Iris pigment epithelial cell (primary cell): Measurements from ENCODE around the gene MOB4.
"Not testable (repeated sequence)": the region's sequence is repeated elsewhere in the genome, so short reads cannot be mapped to it uniquely, and the experiment has no call there.

ENCODE experiments used
- DNase-seq: peaks from one replicate; pipeline ENCODE4 v3.0.0-alpha.2; 2011; ENCODE audit warnings: low read depth

The MOB4 gene

DNA sequence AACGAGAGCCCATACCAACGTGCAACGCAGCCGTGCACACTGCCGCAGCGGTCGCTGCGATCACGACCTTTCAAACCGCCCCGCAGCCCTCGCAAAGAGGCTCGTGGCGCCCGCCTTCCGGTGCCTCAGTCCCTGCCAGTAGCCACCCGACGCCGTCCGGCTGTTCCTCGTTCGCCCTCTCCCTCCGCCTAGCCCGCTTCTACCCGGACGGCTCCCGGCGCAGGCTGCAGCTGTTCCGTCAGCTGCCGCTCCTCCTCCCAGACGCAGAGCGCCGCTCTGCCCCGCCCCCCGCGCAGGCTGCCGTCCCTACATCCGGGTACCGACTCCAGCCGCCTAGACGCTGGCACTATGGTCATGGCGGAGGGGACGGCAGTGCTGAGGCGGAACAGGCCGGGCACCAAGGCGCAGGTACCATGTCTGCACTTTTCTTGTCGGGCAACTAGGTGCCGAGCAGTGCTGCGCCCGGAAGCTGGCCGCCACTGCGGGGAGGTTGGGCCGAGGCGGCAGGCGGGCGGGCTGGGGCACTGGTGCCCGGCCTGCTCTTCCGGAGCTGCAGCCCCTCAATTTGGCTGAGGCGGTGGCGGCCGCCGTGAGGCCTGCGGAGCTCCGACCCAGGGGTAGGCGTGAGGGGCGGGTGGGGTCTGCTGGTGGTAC is at the start of gene MOB4:
Gene MOB4 (plus strand): TSS at position 328 of the 654 bp plus-strand sequence. CDS start 21 bp downstream, at position 349.
- peak; percentile 93 for DNase-seq

DNA sequence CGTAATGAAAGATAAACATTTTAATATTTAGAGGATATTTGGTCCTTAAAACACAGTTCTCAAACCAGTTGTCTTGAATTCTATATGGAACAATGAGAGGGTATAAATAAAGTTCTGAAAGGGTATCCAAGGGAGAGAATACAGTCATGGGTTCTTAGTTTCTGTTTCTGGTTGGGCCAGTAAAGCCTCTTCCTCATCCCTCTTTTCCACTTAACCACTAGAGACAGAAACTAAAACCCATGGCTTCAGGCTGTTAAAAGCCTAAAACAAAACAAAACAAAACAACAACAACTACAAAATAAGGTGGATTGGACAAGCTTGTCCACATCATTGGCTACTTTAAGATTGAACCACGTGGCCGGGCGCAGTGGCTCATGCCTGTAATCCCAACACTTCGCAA is 43.7 kb upstream of the MOB4 start:
- DNase-seq: no peak

DNA sequence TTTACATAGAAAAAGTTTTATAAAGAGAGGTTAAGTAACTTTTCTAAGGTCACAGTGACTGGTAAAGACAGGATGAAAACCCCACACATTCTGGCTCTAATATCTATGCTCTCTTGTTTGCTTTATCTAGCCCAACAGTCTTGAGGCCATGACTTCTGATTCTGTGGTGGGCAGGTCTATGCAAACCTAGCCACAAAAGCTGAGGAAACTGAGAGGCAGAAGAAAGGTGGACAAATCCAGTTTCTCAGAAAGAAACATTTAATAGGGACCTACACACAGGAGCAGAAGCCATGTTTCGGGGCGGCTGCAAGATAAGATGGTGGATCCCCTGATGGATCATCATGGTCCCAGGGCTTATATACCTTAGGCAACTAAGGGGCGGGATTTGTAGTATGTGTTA is 38.1 kb upstream of the MOB4 start:
- DNase-seq: no peak

DNA sequence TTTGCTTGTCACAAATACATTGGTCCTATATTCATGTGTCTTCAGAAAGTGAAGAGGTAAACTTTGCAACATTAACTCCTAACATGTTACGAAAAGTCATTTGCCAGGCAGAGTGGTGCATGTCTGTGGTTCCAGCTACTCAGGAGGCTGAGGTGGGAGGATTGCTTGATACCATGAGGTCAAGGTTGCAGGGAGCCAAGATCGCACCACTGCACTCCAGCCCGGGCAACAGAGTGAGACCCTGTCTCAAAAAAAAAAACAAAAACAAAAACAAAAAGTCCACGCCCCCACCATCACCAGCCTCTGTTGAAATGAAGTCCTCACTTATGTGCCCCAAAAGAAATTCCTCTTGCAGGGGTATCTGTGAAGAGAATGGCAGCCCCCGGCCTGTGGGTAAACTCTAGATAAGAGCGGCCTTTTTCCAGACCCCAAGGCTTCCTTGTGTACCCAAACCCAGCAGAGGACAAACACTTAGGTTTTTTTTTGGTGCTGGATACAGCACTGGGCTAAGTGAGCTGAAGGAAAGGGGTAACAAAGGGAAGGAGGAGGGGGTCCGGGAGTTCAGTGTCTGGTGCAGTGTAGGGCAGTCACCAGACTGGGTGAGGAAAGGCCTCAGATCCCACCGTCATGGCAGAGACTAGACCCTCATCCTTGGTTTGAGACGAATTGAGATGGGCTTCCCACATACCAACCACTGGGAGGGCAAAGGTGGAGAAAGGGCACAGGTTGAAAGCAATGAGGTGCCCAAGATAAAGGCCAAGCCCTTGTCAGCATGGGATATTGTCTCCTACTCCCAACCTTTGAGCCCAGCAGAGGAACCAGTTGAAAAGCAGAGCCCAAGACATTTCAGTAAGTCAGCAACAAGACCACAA is 35.5 kb upstream of the MOB4 start:
- DNase-seq: no peak

DNA sequence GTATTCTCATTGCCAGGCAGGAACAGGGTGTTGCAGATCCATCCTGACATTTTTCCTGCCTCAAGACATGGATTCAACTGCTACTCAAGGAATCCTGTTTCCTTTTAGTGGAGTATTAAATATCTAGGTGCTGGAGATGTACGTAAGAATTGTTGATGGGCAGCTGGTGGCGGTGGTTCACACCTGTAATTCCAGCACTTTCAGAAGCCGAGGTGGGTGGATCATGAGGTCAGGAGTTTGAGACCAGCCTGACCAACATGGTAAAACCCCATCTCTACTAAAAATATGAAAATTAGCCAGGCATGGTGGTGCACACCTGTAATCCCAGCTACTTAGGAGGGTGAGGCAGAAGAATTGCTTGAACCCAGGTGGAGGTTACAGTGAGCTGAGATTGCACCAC is 31.6 kb upstream of the MOB4 start:
- not testable (repeated sequence) for DNase-seq

DNA sequence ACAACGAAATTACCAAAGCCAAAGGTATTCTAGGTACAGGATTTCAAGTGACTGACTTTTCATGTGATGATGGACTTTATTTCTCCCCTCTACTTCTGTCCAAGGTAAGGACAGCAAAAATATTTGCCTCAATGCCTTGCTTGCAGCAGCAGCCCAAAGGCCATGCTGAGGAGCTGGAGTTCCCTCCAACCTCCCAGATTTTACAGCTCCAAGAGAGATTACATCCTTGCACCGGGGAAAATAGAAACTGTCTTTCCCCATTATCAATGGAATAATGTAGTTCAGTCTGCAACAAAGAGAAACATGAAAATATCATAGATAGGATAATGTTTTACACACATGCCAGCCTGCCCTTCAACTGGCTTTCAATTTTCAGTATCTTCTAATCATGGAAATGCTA is 29.7 kb upstream of the MOB4 start:
- DNase-seq: no peak

DNA sequence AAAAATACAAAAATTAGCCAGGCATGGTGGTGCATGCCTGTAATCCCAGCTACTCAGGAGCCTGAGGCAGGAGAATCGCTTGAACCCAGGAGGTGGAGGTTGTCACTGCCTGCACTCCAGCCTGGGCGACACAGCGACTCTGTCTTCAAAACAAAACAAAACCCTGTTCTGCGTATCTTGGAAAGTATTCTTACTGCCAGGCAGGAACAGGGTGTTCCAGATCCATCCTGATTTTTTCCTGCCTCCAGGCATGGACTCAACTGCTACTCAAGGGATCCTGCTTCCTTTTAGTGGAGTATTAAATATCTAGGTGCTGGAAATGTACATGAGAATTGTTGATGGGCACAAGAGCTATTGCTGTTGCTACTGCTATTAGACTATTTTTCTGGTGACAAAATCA is 28.5 kb upstream of the MOB4 start:
- no peak for DNase-seq

DNA sequence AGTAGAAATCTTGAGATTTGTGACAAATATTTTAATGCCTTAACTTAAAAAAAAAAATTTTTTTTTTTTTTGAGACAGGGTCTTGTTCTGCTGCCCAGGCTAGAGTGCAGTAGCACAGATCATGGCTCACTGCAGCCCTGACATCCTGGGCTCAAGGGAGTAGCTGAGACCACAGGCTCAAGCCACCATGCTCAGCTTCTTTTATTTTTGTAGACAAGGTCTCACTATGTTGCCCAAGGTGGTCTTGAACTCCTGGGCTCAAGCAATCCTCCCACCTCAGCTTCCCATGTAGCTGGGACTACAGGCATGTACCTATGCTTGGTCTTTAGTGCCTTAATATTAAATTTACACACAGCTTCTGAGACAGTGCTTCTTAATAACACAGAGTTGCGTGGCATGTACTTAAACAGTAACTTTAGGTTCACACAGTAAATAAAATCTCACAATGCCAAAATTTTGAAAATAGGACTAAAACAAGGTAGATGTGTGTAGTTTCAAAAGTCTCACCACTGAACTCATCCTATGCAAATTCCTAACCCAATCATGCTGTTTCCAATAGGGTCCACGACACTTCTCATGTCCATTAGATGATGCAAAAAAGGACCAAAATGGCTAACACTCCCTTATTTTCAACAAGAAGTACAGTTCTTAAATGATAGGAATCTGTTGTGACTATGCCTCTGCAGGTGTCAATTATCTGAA is 20.3 kb upstream of the MOB4 start:
- no peak for DNase-seq

DNA sequence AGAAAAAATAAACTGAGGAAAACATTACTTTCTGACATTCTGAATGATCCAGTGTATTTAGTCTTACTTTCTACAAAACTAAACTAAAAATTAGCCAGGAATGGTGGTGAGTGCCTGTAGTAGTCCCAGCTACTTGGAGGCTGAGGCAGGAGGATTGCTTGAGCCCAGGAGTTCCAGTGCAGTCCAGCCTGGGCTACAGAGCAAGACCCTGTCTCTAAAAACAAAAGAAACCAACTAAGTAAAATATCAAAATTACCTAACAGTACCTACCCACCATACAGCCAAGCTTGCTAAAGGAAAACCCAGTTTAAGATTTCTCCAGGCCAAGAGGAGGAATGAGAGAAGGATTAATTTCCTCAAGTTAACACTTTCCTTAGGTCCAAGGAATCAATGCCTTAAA is 19.2 kb upstream of the MOB4 start:
- DNase-seq: no peak

DNA sequence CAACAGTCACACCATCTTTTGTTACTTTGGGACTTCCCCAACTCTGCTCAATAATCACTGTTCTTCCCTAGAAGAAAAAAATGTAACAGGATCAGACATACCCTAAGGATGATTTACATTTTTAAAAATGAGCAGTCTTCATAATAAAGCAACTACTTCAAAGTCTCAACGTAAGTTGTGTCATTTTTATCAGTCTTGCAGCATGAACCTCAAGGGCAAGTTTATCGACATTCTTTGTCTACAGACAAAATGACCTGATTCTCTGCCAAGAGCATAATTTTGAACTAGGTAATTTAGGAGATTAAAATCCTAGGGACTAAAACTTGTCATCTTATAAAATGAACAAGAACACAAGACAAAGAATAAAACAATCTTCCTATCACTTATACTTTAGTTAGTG is 18.5 kb upstream of the MOB4 start:
- DNase-seq: no peak

DNA sequence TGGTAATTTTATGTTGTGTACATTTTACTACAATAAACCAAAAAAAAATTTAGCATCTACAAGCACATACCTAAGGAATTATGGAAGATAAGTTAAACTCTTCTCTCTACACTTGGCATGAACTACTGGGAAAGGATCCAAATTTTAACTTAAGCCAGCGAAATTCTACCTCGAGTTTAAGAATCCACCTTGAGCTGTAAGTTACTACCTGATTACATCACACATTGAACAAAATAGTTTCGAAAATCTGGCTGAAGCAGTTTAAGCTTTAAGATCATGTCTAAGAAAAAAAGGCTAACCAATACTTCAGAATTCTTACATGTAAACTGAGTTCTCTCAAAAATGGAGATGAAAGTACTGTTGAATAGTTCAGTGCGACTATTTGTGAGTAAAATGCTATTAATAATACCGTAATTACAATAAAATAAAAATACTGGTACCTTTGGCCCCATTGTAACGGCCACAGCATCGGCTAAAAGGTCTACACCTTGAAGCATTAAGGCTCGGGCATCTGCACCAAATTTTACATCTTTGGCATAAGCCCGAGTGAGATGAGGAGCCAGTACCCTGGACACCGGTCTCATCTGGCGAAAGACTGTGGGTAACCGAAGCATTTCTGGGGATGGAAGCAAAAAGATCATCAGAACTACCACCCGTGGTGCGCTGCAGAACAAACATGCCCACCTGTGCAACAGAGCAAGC is 17.5 kb upstream of the MOB4 start:
- peak; percentile 15 for DNase-seq

DNA sequence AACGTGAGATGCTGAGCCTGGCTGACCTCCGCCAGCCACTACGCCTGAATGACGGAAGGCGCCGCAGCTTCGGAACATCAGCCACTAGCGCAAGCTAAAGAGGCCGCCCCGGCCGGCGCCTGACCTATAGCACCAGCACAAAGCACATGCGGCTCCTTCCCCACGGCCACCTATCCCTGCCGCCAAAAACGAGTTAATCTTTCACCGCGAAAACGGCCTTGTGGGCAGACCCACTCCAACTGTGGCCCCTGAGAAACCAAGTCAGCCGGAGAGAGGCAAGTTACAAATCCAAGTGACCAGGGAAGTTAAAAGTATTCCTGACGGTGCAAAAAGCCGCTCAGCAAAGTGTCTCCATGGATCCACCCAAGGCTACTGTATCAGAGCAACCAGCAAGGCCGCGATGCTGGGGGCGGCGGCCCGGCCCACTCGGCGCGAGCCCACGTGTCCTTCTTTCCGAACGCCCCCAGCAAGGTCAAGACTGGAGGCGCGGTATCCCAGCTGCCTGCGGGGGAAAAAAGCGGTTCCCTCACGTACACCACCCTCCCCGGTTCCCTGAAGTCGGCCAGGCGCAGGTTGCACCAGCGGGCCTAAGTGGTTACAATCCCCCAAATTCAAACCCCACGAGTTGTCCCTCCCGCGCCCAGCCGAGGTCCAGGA is 16.8 kb upstream of the MOB4 start:
- DNase-seq: peak; percentile 71

DNA sequence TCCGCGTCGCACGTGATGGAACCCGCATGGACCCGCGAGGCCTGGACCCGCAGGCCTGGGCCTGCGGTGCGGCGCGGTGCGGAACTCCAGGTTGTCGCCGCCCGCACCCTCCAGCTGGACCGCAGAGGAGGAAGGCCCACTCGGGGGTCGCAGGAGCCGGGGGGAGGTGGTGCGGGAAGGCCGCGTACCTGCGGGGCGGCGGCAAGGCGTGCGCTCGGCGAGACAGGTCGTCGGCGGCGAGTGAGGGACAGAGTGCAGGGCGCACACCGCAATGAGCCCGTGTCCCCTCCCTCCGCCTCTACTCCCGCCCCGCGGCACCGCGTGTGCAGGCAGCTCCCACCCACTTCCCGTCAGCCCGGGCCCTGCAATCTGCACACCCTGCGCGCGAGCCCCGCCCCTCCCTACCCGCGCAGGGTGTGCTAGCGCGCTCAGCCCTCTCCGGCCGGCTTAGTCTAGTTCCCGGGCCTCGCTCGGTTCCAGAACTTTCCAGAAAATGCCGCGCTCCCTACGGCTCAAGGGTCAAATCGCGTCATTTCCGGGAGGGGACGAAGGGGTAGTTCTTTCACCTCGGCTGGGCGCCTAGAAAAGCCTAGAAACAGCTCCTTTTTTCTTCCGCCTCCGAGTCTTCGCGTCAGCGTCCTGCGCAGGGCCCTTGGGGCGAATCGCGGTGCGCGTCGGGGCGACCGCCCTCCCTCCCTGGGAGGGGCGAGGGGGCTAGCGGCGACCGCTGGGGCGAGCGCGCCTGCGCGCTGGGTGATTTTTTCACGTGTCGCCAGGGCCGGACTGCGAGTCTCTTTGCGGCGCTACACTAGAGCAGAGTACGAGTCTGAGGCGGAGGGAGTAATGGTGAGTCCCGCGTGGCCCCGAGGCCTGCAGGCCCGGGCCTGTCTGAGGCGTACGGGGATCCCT is 16.0 kb upstream of the MOB4 start, which contains the start of the genes HSPD1 and HSPE1:
Gene HSPD1 (minus strand): TSS at position 247 of the 909 bp plus-strand sequence. CDS start 992 bp downstream, outside the sequence.
Gene HSPE1 (plus strand): TSS at position 786 of the 909 bp plus-strand sequence. CDS start 58 bp downstream, at position 844.
- peak; percentile 99 for DNase-seq

DNA sequence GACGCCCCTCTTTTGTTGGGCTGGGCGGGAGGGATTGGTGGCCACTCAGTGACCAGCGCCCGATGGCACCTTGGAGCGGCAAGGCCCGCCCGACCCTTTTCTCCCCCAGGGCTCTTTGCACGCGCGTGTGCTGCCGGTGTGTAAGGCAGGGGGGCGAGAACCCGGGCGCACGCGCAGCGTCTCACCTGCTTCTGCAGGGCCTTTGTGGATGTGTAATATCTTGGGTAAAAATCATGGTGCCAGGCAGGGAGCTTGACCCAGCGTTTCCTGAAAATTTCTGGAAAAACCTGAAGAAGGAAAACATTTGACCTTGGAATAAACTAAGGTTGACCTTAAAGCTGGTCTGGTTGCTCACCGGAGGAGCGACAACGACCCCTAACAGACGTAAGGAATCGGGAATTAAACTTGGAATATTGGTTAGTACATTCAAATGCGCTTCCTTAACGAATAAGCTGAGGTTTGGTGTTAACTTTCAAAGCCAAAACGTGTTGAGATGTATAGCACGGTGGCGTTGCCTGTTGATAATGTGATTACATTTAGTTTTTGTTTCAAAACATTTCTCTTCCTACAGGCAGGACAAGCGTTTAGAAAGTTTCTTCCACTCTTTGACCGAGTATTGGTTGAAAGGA is 15.2 kb upstream of the MOB4 start:
- peak; percentile 23 for DNase-seq

DNA sequence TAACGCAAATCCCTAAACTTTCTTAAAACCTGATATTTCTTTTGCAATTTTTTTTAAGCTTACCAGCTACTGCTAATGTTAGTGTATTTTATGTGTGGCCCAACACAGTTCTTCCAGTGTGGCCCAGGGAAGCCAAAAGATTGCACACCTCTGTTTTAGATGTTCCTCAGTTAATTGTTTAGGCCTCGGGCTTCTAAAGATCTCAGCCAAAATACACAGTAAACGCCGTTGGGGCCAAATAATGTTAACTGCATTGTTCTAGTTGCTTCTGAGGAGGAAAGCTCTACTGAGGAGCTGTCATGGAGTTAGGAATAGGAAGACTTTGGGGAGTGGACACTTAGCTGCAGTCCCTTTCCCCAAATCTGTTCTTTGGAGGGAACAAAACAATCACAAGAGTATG is 13.7 kb upstream of the MOB4 start:
- DNase-seq: no peak

DNA sequence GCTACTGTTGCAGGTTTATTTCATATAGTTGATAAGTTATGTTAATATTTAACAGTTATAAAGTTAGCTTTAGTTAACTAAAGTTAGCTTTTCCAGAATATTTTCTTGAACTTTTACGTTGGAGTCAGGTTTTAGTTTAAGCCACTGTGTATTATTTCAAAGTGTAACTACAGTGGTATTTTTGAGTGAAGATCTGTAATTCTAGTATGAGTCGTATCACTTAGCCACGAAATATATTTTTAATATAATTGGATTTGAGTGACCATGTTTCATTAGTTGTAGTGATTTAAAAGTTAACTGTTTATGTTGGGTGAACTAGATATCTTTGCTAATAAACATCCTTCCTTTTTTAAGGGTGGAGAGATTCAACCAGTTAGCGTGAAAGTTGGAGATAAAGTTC is 13.2 kb upstream of the MOB4 start:
- no peak for DNase-seq

DNA sequence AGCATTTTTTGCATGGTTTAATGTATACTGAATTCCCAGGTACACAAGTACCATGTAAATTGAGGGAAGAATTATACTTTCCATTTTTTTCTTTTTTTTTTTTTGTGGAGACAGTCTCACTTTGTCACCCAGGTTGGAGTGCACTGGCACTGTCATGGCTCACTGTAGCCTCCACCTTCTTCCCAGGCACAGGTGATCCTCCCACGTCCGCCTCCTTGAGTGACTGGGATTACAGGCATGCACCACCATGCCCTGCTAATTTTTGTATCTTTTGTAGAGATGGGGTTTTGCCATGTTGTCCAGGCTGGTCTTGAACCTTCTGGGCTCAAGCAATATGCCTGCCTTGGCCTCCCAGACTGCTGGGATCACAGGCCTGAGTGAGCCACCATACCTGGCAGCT is 11.9 kb upstream of the MOB4 start:
- no peak for DNase-seq

DNA sequence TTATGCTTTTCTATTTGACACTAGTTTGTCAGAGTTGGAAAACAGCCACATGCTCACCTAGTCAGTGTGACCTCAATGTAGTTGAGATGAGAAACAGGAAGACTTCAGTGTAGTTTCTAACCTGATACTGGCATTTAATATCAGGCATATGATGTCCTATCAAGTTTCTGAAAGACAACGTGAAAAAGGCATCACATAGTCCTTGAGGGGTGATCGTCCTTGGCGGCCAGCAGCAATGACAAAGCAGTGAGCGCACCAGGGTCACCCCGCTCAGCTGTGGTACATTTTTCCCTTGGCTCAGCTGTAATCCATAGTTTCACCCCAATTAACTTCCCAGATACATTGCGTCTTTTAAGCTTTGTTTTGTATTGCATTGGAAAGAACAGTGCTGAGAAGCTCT is 11.4 kb upstream of the MOB4 start:
- no peak for DNase-seq

DNA sequence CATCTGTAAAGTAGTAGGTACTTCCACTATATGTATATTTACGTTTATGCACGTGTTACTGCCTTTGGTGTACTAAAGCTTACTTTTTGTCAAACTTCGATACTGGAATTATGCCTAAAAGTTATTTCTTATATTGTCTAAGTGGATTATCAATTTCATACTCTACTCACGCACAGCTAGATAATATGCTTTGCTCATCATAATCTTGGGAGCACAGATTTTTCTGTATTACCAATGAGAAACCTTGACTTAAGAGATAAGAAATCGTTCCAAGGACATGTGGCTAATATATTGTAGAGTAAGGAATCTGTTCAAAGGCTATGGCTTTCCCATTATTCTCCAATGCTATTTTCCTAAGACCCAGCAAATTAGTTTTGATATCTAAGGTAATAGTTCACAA is 9.2 kb upstream of the MOB4 start:
- no peak for DNase-seq

DNA sequence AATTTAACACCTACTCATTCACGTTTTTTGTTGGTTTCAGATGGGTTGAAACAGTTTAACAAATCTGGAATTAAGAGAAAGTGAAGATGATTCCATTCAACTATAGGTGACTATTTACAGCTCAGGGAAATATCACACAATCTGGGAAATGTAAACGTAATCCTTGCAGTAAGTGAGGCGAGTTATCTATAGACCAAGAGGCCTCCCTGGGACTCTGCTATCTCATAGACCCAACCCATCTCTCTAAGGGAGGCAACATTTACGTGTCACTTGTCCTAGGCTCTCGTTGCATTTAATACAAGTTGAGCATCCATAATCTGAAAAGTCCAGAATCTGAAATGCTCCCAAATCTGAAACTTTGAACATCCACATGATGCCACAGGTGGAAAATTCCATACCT is 2.0 kb upstream of the MOB4 start:
- no peak for DNase-seq
